Measurements from ENCODE around the gene DISC1.

Gene DISC1

DNA sequence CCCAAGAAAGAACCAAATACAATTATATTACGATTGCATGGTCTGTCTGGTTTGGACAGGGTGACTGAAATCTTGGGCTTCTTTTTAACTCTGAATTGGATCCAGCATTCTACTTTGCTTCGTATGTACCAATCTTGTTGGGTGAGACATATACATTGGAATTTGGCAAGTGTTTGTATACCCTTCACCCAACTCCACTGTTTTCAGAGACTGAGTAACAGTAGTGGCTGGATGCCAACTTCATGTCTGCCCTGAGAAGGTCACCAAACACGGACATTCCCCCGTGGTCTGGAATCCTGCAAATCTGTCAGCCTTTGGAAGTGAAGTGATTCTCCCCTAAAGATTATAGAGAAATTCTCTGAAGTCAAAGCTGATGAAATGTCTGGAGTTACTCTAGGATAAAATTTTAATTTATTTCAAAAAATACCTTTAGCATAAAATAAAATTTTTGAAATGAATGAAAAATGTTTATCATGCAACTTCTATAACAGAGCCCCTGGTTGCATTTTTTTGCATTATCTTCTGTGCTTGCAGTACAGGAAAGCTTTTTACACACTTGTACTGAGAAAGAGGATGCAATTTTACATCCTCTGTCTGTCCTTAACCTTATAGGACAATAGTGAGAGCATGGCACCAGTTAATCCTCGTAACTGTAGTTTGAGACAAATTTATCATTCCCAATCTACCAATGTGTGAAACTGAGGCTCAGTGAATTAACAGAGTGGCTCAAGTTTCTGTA lies 201.8 kb downstream of the DISC1 start:
- DNase-seq, result no peak

DNA sequence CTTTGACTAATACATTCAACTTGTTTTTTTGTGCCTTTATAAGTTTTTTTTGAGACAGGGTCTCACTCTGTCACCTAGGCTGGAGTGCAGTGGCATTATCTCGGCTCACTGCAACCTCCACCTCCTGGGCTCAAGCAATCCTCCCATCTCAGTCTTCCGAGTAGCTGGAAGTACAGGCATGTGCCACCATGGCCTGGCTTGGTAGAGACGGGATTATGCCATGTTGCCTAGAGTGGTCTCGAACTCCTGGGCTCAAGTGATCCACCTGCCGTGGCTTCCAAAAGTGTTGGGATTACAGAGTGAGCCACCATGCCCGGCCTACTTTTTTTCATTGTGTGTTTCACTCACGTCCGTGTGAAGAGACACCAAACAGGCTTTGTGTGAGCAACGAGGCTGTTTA lies 202.7 kb downstream of the DISC1 start:
- no peak for DNase-seq

DNA sequence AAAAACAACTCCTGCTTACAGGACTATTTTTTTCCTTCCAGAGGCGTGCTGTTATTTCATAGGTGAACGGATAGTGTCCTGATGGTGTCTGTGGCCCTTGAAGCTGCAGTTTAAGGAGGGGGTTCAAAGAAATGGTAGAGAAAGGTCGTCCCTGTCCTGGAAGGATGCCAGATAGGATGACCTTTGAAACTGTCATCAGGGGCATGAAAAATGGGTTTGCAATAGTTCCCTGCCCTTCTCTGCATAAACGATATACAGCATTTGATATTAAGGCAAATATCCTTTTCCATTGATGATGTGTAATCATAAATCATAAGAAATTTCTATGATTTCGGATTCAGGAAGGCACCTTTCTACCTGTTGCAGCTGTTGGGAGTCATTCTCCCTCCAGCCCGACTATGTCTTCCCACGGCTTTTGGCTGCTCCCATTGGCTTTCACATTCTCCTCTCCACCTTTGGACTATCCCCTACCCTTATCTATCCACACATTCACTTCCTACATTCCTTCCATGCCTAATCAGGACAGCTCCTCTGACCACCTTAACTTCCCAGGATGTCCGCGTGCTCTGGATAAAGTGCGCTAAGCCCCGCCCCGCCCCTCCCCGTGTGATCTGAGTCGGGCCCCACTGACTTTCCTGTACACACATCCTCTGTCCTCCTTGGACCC lies 209.8 kb downstream of the DISC1 start:
- no peak for DNase-seq

DNA sequence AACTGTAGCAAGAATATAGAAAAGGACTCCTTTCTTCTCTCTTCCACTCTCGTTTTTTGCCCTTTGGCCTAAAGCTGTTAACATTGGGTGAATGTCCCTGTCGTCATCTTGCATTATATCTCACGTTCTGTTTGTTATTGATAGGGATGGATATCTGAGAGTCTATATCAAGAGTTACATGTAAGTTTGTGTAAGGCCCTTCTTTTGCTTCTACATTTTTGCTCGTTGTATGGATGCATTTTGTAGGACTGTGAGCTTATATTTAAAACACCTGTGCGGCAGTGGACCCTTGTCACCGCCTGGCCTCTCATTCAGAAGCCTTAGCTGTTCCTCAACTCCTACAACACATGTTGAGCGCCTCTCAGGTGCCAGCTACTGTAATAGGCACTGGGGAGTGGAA lies 211.9 kb downstream of the DISC1 start:
- DNase-seq, result no peak

DNA sequence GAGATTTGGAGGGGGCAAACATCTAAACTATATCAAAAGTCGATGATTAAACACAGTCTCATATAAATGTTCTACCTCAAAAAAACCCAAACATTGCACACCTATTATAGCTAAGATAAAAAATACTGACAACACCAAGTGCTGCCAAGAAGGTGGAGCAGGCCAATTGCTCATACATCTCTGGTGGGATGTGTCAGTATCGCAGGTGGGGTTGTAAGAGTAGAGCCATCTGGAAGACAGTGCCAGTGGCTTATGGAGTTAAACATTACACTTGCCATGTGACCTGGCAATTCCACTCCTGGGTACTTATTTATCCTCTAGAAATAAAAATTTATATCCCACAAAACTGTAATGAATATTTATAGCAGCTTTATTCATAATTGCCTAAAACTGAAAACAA lies 213.4 kb downstream of the DISC1 start:
- no peak for DNase-seq

DNA sequence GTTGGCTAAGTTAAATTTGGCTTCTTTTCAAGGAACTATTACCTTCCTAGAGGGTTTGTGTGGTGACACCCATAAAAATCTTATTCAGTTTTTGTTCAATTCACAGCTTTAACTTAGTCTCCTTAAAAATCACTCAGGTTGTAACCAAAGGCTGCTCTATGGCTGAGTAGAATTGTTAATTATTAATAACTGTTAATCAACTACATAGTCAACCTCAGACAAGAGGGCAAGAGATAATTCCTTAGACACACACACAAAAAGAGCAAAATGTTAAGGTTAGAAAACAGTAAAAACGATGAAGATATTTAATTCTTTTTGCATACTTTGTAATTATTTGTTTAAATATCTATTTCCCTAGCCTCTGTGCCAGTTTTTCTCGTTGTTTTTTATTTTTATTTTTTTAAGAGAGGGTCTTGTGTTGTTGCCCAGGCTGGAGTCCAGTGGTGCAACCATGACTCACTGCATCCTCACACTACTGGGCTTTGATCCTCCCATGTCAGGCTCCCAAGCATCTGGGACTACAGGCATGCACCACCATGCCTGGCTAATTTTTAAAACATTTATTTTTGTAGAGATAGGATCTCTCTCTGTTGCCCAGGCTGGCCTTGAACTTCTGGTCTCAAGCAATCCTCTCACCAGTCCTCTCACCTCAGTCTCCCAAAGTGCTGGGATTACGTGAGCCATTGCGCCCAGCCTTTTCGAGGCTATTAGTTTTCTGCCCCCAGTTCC lies 215.2 kb downstream of the DISC1 start:
- no peak for DNase-seq

DNA sequence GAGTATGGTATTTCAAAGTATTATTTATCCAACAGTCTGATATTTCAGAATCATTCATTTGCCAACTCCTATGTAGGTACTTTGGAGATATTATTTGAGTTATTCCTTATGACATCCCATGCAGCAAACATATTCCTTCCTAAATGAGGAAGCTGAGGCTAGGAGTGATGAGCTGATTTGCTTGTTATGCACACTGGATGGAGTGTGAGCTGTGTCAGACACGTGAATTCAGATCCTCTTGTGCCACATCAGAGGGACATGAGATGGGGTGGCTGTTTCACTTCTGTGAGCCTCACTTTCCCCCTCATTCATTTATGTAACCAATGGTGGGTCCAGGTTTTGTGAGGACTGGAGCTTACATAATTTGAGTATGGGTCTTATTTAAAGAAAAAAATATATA lies 215.9 kb downstream of the DISC1 start:
- no peak for DNase-seq

DNA sequence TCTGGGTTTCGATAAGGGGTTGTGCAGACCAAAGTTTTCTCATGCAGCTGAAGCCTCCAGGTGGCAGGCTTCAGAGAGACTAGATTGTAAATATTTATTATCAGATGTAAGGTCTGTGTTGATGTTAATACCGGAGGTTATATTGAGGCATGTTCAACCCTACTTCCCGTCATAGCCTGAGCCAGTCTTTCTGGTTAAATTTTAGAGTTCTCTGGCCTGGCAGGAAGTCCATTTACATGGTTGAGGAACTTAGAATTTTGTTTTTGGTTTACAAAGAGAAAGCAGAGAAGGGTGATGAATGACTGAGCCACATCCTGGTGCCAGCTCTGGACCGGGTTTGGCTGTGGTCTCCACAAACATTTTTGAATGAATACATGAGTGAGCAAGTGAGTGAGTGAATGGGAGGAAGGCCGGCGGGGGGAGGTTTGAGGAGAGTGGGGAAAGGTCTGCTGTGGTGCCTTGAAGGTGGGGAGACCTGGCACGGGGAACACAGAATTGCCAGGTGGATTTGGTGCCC lies 218.5 kb downstream of the DISC1 start:
- no peak for DNase-seq

DNA sequence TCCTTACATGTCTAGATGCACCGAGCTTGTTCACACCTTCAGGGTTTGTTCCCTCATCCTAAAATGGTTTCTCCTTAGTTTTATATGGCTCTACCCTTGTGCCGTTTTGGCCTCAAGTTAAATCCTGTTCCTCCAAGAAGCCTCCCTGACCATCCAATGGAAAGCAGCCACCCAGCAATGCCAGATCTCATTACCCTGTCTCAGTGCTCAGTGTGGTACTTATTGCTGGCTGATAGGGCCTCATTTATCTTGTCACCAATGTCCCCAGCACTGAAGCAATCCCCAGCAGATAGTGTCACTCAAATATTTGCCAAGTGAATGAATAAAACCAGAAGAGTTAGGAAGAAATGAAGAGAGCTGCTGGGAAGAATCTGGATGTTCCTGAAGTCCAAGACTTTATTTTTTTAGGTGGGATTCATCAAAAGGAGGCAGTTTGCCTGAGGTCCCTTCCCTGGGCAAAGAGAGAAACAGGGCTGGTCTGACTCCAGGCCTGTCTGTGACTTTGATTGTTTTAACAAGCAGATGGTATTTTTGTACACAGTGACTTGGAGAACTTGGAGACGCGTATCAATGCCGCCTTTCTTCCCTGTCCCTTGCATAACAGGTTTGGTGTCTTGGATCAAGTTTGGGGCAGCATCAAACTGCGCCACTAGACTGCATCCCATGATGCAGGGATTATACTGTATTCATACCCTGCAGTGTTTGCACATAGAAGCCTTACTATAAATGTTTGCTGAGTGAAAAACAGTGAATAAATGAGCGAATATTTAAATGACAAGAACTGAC lies 221.2 kb downstream of the DISC1 start:
- DNase-seq, result no peak

DNA sequence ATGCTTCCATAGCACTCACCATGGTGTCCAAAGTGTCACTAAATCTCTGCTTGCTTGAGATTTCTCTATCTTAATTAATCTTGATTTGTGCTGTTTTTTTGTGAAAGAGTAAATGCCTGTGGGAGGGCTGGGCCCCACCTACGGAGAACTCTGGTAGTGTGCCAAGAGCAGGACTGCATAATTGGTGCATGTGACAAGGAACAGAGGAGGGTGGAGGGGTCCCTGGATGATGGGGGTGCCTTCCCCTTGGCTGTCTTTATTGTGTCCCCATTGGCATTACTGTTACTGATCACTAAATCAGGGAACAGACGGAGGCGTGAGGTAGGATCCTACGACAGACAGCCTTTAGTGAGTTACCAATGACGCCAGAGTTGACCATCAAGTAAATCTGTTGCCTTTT lies 223.4 kb downstream of the DISC1 start:
- no peak for DNase-seq

DNA sequence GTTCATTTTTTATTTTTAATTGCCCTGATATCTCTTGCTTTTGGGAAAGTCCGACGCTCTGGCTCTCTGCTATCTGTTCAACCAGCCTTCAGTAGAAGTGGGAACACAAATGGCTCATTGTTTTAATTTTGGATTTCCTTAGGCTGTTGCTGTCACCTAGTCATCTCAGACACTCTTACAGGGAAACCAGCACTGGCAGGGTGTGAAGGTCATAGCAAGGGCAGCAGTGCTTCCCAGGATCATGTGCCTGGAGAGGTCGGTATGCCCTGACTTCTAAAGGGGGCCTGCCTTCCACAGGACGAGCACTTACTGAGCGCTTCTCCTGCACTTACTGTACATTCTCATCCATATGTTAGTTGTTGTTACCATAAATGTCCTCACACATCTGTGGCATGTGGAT lies 224.2 kb downstream of the DISC1 start:
- DNase-seq, result no peak

DNA sequence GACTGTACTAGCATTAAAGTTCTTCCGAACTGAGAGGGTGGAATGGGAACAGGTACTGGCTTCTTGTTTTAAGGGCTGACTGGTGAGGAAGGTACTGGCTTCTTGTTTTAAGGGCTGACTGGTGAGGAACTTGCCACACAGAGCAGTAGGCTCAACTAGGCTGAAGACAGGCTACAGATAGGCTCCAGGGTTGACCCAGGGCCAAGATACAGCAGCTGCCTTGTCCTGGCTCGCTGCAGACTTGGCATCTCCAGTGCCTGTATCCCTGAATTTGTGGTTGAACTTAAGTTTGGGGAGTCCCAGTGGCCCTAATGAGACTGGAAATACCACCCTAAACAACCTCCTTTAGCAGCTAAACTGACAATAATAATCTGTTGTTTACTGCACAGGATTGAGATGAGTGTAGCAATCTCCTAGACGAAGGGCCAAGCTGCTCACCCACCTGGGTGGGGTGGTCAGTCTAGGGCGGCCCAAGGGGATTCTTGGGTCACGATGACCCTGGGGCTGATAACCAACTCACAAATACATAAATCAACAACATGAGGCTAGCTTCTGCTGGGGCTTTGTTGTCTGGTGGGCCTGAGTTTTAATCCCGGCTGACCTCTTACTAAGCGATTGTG lies 227.1 kb downstream of the DISC1 start:
- no peak for DNase-seq

DNA sequence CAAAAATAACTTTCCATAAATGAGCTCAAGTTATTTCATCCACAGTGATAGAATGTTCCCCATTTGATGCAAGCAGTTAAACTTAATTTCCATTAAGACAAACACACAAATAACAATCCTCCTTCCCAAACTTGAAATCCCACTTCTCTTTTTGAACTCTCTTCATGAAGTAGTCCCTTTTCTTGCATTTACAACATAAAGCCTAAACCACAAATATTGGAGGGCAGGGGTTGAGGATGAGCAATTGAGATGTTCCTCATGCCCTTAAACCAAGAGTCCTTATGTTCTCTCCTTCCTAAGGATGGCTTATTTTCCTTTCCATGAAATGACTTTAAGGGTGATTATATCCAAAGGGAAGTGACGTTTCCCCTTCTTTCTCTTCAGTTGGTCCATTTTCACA lies 228.8 kb downstream of the DISC1 start:
- no peak for DNase-seq

DNA sequence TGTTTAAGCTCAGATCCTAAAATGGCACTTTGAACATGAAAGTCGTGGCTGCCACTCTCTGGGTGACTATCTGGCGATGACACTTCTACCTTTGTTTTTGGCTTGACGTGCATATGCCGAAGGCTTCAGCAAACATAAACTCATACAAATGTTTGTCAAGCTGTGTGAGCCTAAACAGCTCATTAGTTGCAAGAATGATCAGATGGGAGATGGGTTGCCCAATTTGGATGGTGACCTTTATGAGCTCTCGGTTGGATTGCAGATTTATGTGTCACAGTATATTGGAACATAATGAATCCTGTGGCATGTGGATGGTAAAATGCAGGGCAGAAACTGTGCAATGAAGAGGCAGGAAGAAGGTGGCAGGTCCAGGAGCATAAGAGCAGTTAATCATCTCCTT lies 229.3 kb downstream of the DISC1 start:
- DNase-seq, result no peak

DNA sequence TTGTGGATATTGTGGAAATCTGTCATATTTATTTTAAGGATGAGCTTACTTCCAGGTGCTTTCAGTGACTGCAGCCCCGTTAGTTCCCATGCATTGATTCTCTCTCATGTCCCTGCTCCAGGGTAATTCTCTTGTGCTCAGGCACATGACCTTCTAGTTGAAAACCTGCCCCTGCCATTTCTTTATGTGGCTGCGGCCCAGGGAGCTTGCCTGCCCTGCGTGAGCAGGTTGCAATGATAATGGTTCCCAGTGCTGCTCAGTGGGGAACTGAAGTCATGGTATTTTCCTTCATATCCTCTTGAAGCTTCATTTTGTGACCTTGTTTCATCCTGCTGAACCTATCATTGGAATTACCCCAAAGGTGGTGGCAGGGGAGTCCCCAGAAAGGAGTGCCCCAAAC lies 229.8 kb downstream of the DISC1 start:
- no peak for DNase-seq

DNA sequence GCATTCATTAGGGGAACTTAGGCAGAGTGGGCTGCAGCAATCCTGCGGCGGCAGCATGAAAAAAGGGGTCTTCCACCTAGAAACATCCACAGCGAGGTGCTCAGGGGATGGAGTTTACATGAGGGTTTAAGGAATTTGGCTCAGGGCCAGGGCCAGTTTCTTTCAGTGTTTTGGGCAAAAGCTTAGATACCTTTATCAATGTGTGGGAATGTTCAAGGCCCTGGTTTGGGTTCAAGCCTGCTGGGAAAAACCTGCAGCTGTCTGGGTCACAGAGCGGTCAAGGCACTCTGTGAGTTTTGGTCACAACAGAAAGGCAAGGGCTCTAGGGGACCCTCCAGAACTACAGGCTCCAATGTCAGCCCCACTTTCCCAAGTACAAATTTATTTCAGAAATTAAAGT lies 230.3 kb downstream of the DISC1 start:
- DNase-seq, result no peak

DNA sequence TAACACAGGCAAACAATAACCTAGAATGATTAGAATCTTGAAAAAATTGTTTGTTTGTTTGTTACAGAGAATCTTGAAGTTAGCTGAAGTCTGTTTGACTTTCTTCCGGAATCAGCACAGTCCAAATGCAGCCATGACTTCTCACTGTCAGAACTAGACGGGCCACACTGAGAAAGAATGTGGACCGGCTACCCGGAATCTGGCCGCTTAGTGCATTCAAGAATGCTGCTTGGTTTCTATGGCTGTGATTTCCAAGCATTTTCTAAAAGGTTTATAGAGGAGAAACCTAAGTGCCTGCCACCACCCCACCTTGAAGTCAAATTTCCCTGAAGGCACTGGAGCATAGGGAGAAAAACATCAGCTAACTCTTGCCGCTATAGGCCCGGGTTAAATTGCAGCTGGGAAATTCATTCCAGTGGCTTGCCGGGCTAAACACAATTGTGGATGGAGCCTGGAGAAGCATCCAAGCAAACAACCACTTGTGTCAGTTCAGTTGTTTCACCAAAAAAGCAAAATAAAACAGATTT lies 231.1 kb downstream of the DISC1 start:
- DNase-seq, result no peak

DNA sequence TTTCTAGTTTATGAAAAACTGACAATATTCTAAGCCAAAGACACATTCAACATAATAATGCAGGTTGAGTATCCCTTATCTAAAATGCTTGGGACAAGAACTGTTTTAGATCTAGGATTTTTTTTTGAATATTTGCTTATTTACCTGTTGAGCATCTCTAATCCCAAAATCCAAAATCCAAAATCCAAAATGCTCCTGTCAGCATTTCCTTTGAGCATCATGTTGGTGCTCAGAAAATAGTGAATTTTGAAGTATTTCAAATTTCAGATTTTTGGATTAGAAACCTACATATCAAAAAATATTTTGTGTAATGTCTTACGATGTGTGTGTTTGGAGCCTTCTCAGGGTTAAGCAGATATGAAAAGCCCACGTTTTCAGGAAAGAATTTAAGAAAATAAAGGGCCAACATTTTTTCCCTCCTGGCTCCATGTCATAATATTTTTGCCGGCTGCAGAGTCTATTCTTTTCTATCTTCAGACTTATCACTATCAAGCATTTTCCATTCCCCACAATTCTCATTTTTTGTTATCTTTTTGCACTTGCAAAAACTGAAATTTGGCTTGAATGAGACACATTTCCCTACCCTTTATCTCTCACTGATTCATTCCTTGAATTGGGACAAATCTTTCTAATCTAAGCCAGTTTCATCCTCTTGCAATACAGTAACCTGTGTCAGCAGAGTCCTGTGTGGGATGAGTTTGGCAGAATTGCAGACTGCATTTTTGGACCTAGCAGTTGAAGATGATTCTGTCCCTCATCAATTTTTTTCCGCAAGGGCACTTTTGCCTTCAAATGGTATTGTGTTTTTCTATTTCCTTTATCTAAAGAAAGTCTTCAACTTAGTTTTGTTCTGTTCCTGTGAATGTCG lies 233.9 kb downstream of the DISC1 start:
- DNase-seq, result no peak

DNA sequence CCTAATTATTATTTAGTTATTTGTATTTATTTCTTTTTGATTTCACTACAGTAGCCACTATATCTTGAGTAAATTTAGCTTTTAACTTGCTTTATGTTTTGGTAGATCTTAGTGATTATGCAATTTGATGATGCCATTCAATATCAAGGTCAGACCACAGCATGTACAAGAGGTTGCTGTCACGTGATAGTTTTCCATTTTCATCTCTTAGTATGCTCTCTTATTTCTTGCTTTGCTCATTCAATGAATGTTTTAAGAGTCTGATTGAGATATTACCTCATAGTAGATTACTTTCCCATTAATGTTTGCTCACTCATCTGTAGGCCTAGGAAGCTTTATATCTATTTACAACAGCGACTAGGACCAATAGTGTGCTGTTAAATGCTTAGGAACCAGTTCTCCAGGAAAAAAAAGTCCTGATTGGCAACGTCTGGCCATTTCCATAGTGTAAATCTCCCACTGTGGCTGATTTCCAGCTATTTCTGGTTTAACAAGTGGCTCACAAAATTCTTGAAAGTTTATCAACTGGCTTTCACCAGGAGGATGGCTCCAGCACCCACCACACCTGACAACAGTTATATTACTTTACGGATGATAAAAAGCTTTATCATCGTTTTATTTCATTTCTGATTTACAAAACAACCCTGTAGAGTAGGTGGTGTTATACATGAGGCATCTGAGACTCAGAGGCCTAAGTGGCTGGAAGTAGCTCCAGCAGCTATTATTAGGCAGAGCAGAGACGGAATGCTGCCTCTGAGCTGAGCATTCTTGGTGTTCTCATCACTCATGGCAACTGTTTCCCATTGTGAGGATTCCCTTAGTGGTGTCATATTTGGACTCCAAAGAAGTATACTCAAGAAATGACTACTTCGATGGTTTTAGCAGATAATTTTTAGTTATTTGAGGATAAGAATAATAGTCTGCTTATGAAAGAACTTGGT lies 235.2 kb downstream of the DISC1 start:
- no peak for DNase-seq

DNA sequence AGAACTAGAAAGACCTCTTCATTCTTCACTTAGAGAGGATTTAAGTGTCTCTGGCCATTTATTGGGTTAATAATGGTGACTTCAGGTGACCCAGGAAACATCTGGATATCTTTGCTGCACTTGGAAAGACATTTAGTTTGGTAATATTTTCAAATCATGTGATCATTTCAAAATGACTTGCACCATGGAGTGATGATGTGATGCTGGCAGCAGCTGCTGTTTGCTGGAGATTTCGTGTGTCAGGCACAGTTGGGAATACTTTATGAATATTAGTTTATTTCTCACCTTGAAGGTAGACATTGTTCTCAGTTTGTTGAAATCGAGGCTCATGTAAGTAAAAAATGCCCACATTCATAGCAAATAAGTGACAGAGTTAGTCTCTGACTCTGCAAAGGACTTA lies 236.0 kb downstream of the DISC1 start:
- no peak for DNase-seq
